GM23248 (cell line): Measurements from ENCODE around the gene SGCA. TPM values are rescaled to one million over a fixed set of nuclear protein-coding genes. Genes with fewer than 3 reads are reported as not detected.
A peak's percentile ranks its signal among the peaks of the same experiment; 100 is the strongest.

ENCODE experiments used
- DNase-seq: peaks from one replicate; pipeline ENCODE4 v3.0.0-alpha.2; 2015
- H2AFZ ChIP-seq: fragments of 200-600 bp; sonication (generic); 2 replicates; pipeline ENCODE4 v1.6.1; 2016; ENCODE audit warnings: antibody characterized with exemption
- H3F3A ChIP-seq: fragments of 200-600 bp; sonication (generic); 2 replicates; pipeline ENCODE4 v1.6.1; 2016; ENCODE audit warnings: mild to moderate bottlenecking, antibody characterized with exemption, mixed run types; ENCODE audit not compliant: insufficient read depth
- H3K27ac ChIP-seq: fragments of 200-600 bp; sonication (generic); 2 replicates; pipeline ENCODE4 v1.5.1; 2016; ENCODE audit warnings: mild to moderate bottlenecking
- H3K27me3 ChIP-seq: fragments of 200-600 bp; sonication (generic); replicated peaks from 2 replicates; pipeline ENCODE4 v1.6.1; 2016; ENCODE audit warnings: mild to moderate bottlenecking; ENCODE audit not compliant: insufficient read depth
- H3K36me3 ChIP-seq: fragments of 200-600 bp; sonication (generic); 2 replicates; pipeline ENCODE4 v1.6.1; 2016; ENCODE audit warnings: low read depth, mild to moderate bottlenecking
- H3K4me1 ChIP-seq: fragments of 200-600 bp; sonication (generic); 2 replicates; pipeline ENCODE4 v1.6.1; 2016; ENCODE audit warnings: mild to moderate bottlenecking; ENCODE audit not compliant: insufficient read depth
- H3K4me2 ChIP-seq: fragments of 200-600 bp; sonication (generic); one replicate; pipeline ENCODE4 v1.6.1; 2016; ENCODE audit warnings: mild to moderate bottlenecking; ENCODE audit not compliant: unreplicated experiment
- H3K4me3 ChIP-seq: fragments of 200-600 bp; sonication (generic); 2 replicates; pipeline ENCODE4 v1.5.1; 2016; ENCODE audit warnings: mild to moderate bottlenecking
- H3K79me2 ChIP-seq: fragments of 200-600 bp; sonication (generic); 2 replicates; pipeline ENCODE4 v1.6.1; 2016; ENCODE audit warnings: mild to moderate bottlenecking; ENCODE audit not compliant: insufficient read depth
- H3K9ac ChIP-seq: fragments of 200-600 bp; sonication (generic); 2 replicates; pipeline ENCODE4 v1.6.1; 2016; ENCODE audit warnings: mild to moderate bottlenecking
- H3K9me2 ChIP-seq: fragments of 200-600 bp; sonication (generic); 2 replicates; pipeline ENCODE4 v1.6.1; 2016; ENCODE audit warnings: mixed run types, mild to moderate bottlenecking, moderate library complexity; ENCODE audit not compliant: insufficient read depth
- H3K9me3 ChIP-seq: fragments of 200-600 bp; sonication (generic); one replicate; pipeline ENCODE4 v1.6.1; 2017; ENCODE audit warnings: low read depth
- H4K20me1 ChIP-seq: fragments of 200-600 bp; sonication (generic); 2 replicates; pipeline ENCODE4 v1.6.0; 2016; ENCODE audit not compliant: insufficient read depth
- EZH2 ChIP-seq: fragments of 200-600 bp; sonication (generic); IDR thresholded peaks from 2 replicates; pipeline ENCODE4 v1.6.1; 2018; ENCODE audit warnings: antibody characterized with exemption, mild to moderate bottlenecking; ENCODE audit not compliant: insufficient read depth, poor library complexity, severe bottlenecking
- EZH2phosphoT487 ChIP-seq: fragments of 200-600 bp; sonication (generic); IDR thresholded peaks from 2 replicates; pipeline ENCODE4 v1.6.1; 2018; ENCODE audit warnings: antibody characterized with exemption, moderate library complexity, mild to moderate bottlenecking, low read depth; ENCODE audit not compliant: insufficient read depth
- WGBS, 2 experiments: methylation state at CpG; one replicate each; pipeline ENCODE4 v1.1.6; 2015 to 2017; ENCODE audit warnings: low lambda C conversion rate in 2 of 2, low coverage in 1 of 2; ENCODE audit errors: missing lambda C conversion rate in 2 of 2; 5-methylcytosine and 5-hydroxymethylcytosine counted together
- in situ Hi-C: fragments of 300-500 bp; cut with MboI; formaldehyde crosslinking; loops from 2 replicates; pipeline ENCODE4 v1.15.0; 2020
- polyA plus RNA-seq: library from polyadenylated mRNA; unstranded; fragments of >200 nt; fragmentation: Nextera tagmentation; extraction: Ambion mirVana; gene quantifications from 2 replicates; pipeline ENCODE4 v1.2.1, GENCODE V29; 2016
- total RNA-seq: library from RNA; depleted of rRNA; stranded (reverse); fragments of >200 nt; shearing (Covaris generic); gene quantifications from 2 replicates; pipeline ENCODE4 v1.2.3, GENCODE V29; 2014

Gene SGCA
- total and polyA plus RNA-seq, 2 experiments from 2014 or later, result 1.8 TPM; not detected in 1

DNA sequence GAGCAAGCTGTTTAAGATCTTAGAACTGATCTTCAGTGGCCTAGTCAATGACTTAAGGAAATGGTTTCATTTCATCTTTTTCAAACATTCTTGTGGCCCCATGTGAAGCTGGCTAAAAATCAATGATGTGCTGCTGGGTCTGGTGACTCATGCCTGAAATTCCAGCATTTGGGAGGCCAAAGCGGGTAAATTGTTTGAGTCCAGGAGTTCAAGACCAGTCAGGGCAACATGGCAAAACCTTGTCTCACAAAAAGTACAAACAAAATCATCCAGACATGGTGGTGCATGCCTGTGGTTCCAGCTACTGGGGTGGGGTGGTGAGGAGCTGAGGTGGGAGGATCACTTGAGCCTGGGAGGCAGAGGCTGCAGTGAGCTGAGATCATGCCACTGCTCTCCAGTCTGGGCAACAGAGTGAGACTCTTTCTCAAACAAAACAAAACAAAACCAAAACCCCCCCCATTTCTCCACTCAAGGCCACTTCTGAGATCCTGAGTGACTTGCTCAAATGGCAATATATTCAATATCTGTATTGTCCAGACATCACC lies 53.0 kb downstream of the SGCA start:
- no peaks in the 10 kb centered on the region for H3K36me3 ChIP-seq
- peak; percentile 90 for DNase-seq
- in situ Hi-C loops, result no loop called here
- no peaks in the 10 kb centered on the region for H3K9me2 ChIP-seq
- peak overlapping the region; percentile 89 for H3K9ac ChIP-seq
- H3K27me3 ChIP-seq, result no peaks in the 10 kb centered on the region
- peaks cover 82% of the 10 kb centered on the region for H3K4me1 ChIP-seq
- WGBS, 2 experiments, result 0 to 5% methylated on average over 1 of the region's 1 CpG
- H3K4me3 ChIP-seq, result peak overlapping the region; percentile 65
- TF ChIP-seq EZH2phosphoT487 (no peak), EZH2 (no peak)
- H3F3A ChIP-seq, result peaks cover 78% of the 10 kb centered on the region
- peak overlapping the region; percentile 98 for H3K27ac ChIP-seq
- peak overlapping the region; percentile 93 for H3K4me2 ChIP-seq
- no peaks in the 10 kb centered on the region for H4K20me1 ChIP-seq
- peaks cover 14% of the 10 kb centered on the region; the same call in 1 of the 2 replicates for H3K79me2 ChIP-seq
- H3K9me3 ChIP-seq, result no peaks in the 10 kb centered on the region
- no peak overlapping the region for H2AFZ ChIP-seq

DNA sequence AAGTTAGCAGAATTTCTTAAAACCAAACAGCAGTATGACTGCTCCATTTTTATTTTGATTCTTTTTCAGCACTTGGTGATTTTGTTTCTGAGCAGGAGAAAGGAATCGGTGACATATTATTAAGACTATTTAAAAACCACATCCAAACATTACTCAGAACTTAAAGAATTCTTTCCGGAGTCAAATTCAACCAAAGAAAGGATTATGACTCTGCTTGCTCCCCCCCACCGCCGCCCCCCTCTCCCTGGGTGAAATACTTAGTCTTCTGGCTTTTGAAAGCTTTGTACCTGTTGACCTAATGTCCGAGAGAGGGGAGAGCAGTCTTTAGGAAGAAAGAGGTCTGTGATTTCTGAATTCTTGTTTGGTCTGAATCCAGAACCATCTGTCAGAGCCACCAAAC lies 53.5 kb downstream of the SGCA start:
- TF ChIP-seq EZH2 (no peak), EZH2phosphoT487 (no peak)
- H3K4me2 ChIP-seq, result peak overlapping the region; percentile 93
- H3K9me3 ChIP-seq, result no peaks in the 10 kb centered on the region
- peaks cover 74% of the 10 kb centered on the region for H3F3A ChIP-seq
- no peaks in the 10 kb centered on the region for H3K9me2 ChIP-seq
- H3K4me1 ChIP-seq, result peaks cover 80% of the 10 kb centered on the region
- no peaks in the 10 kb centered on the region for H4K20me1 ChIP-seq
- no peaks in the 10 kb centered on the region for H3K27me3 ChIP-seq
- peak overlapping the region; percentile 89 for H3K9ac ChIP-seq
- peak overlapping the region; percentile 98 for H3K27ac ChIP-seq
- peak; percentile 92 for DNase-seq
- H3K4me3 ChIP-seq, result peak overlapping the region; percentile 65
- peaks cover 14% of the 10 kb centered on the region; the same call in 1 of the 2 replicates for H3K79me2 ChIP-seq
- WGBS, 2 experiments, result 1% methylated on average over 5 of the region's 5 CpGs
- H3K36me3 ChIP-seq, result no peaks in the 10 kb centered on the region
- H2AFZ ChIP-seq, result no peak overlapping the region
- in situ Hi-C loops, result no loop called here

DNA sequence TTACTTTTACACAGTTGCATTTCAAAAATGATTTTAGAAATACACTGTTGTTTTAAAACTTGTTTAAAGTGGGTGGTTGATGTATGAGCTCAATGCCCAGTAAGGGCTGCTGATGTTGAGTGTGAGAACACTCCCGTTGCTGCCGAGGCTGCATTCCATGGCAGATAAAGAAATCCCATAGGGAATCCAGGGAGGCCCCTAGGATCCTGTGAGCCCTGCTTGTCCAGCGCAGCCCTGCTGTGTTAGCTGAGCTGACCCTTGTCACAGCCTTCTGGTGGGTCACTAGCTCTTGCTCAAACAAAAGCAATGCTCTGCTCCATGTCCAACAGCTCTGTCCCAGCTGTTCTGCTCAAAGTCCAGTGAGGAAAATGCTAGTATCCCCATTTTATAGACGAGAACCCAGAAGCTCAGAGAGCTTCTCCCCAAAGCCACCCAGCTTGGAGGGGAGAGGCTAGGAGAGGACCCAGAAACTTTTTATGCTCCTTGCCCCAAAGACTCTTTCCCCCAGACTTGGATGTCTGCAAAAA lies 54.2 kb downstream of the SGCA start:
- in situ Hi-C loops, result no loop called here

DNA sequence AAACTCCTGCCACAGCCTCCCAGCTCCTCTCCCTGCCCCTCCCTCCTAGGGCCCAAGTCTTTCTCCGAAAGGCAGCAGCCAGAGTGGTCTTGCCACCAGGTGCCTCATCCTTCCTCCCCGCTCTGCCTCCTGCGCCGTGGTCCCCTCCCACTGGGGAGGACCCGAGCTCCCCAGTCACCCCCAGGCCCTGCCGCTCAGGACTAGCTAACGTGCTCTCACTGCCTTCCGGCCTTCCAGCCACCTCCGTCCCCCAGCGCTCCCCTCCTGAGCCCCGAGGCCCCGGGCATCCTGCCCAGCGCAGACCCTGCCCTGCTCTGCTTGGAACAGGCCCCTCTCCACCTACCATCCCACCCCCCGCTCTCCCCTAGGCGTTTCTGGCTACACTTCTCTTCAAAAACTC lies 55.0 kb downstream of the SGCA start:
- H3K9ac ChIP-seq, result peak overlapping the region; percentile 89
- H4K20me1 ChIP-seq, result no peaks in the 10 kb centered on the region
- no peak for TF ChIP-seq EZH2phosphoT487
- TF ChIP-seq EZH2, result no peak
- no peaks in the 10 kb centered on the region for H3K9me2 ChIP-seq
- no peak overlapping the region for H2AFZ ChIP-seq
- no peak for DNase-seq
- peaks cover 14% of the 10 kb centered on the region; the same call in 1 of the 2 replicates for H3K79me2 ChIP-seq
- in situ Hi-C loops, result no loop called here
- H3F3A ChIP-seq, result peaks cover 59% of the 10 kb centered on the region
- H3K27ac ChIP-seq, result peak overlapping the region; percentile 98
- no peaks in the 10 kb centered on the region for H3K27me3 ChIP-seq
- H3K4me3 ChIP-seq, result no peak overlapping the region
- 77 to 87% methylated on average over 5 to 15 of the region's 15 CpGs for WGBS, 2 experiments
- H3K4me1 ChIP-seq, result peaks cover 66% of the 10 kb centered on the region
- no peaks in the 10 kb centered on the region for H3K9me3 ChIP-seq
- H3K36me3 ChIP-seq, result no peaks in the 10 kb centered on the region
- H3K4me2 ChIP-seq, result peak overlapping the region; percentile 63

More for the DNA sequence above, 54.2 kb downstream of the SGCA start:
- TF ChIP-seq EZH2phosphoT487, result no peak
- TF ChIP-seq EZH2, result no peak
- H3K9me2 ChIP-seq, result no peaks in the 10 kb centered on the region
- peak overlapping the region; percentile 65 for H3K4me3 ChIP-seq
- peak overlapping the region; percentile 93 for H3K4me2 ChIP-seq
- WGBS, 2 experiments, result 8 to 11% methylated on average over 4 of the region's 4 CpGs
- H3K27me3 ChIP-seq, result no peaks in the 10 kb centered on the region
- DNase-seq, result peak; percentile 90
- peak overlapping the region; percentile 98 for H3K27ac ChIP-seq
- H2AFZ ChIP-seq, result no peak overlapping the region
- H3K36me3 ChIP-seq, result no peaks in the 10 kb centered on the region
- peaks cover 14% of the 10 kb centered on the region; the same call in 1 of the 2 replicates for H3K79me2 ChIP-seq
- peaks cover 68% of the 10 kb centered on the region for H3F3A ChIP-seq
- H4K20me1 ChIP-seq, result no peaks in the 10 kb centered on the region
- H3K4me1 ChIP-seq, result peaks cover 74% of the 10 kb centered on the region
- H3K9me3 ChIP-seq, result no peaks in the 10 kb centered on the region
- H3K9ac ChIP-seq, result peak overlapping the region; percentile 89
